Measurements from ENCODE around the gene SMIM5. TPM values are rescaled to one million over a fixed set of nuclear protein-coding genes. Genes with fewer than 3 reads are reported as not detected.
A peak's percentile ranks its signal among the peaks of the same experiment; 100 is the strongest.

SMIM5 gene
- total and polyA plus RNA-seq, 2 of the 13 experiments (the other 11 are each of a cell fraction or from before 2014, with no cell fraction given): not detected

GRCh38 chr17:75626496-75627038 lies 6.7 kb upstream of the SMIM5 start (continued):
- 0 out of 2 replicates have a peak, but pooled peaks have one; percentile 23 for TF ChIP-seq ARID4A (CRISPR knock-in tag; IDR thresholded peaks at IDR 0.05; ENCODE audit: borderline replicate concordance)

- Histone ChIP-seq H3K4me2 (ENCODE audit: low read depth, low read length) (no peak overlapping the region), H3K9me3 (ENCODE audit: low read length) (no peaks in the 10 kb centered on the region), H3K4me1 (ENCODE audit: insufficient read depth, low read length) (peaks cover 6% of the 10 kb centered on the region; the same call in 1 of the 2 replicates), H3K27ac (ENCODE audit: extremely low read length, insufficient read depth, low read length) (no peak overlapping the region), H3K27me3 (ENCODE audit: control insufficient read depth in 1 of 2, insufficient read depth in 2 of 2, low read length in 2 of 2) (no peaks in the 10 kb centered on the region), H3K4me3 (replicated peaks in 1 of 3; ENCODE audit: insufficient read depth in 1 of 3, low read depth in 2 of 3, low read length in 3 of 3) (no peak overlapping the region), H2AFZ (ENCODE audit: low read length) (no peak overlapping the region), H3K36me3 (replicated peaks in 1 of 2; ENCODE audit: control insufficient read depth in 1 of 2, insufficient read depth in 2 of 2, low read length in 2 of 2) (peaks cover 19 to 21% of the 10 kb centered on the region in 2 experiments; a peak in 4 of 5 replicates), H3K9ac (ENCODE audit: insufficient read depth, low read depth, low read length) (no peak overlapping the region), H3K79me2 (ENCODE audit: insufficient read depth, low read length) (no peaks in the 10 kb centered on the region), H4K20me1 (ENCODE audit: insufficient read depth, low read length) (no peaks in the 10 kb centered on the region; the same call in 1 of the 2 replicates)
- ChIA-PET CTCF (ENCODE audit: low intra/inter-chr PET ratio, low total read pairs) (no interaction called here), POLR2A (interaction anchor here (3.6 kb wide), 1 partner anchor 16 kb away, joined by 16 read pairs; no protein-coding TSS in a partner anchor)
- intact Hi-C loops (cut with micrococcal nuclease; ENCODE audit: unreplicated experiment) (no loop called here), in situ Hi-C loops (cut with HindIII; ENCODE audit: extremely low pct_ligation_motif_present, low pct_unique_long_range_greater_than_20kb) (no loop called here)
- BruUV-seq (replicated peaks): no TSS peak
- 93% methylated on average over 6 of the region's 10 CpGs for WGBS (ENCODE audit: low lambda C conversion rate)
- no peak for ATAC-seq
- no peak for DNase-seq (ENCODE audit: low spot score)
- no peak for FAIRE-seq
- TF ChIP-seq, protein P1, sequence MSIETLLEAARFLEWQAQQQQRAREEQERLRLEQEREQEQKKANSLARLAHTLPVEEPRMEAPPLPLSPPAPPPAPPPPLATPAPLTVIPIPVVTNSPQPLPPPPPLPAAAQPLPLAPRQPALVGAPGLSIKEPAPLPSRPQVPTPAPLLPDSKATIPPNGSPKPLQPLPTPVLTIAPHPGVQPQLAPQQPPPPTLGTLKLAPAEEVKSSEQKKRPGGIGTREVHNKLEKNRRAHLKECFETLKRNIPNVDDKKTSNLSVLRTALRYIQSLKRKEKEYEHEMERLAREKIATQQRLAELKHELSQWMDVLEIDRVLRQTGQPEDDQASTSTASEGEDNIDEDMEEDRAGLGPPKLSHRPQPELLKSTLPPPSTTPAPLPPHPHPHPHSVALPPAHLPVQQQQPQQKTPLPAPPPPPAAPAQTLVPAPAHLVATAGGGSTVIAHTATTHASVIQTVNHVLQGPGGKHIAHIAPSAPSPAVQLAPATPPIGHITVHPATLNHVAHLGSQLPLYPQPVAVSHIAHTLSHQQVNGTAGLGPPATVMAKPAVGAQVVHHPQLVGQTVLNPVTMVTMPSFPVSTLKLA (IDR thresholded peaks at IDR 0.05): peak; percentile 20; the same call in 1 of the 2 replicates
- TF ChIP-seq ZNF484 (CRISPR knock-in tag; IDR thresholded peaks at IDR 0.05; ENCODE audit: borderline replicate concordance, low read depth) (no peak), SMC3 (IDR thresholded peaks at IDR 0.05; ENCODE audit: low read length) (no peak), RXRA (CRISPR knock-in tag; IDR thresholded peaks at IDR 0.05) (no peak), ZNF552 (CRISPR knock-in tag; IDR thresholded peaks at IDR 0.05; ENCODE audit: borderline replicate concordance) (no peak)
- TF ChIP-seq, protein P2, sequence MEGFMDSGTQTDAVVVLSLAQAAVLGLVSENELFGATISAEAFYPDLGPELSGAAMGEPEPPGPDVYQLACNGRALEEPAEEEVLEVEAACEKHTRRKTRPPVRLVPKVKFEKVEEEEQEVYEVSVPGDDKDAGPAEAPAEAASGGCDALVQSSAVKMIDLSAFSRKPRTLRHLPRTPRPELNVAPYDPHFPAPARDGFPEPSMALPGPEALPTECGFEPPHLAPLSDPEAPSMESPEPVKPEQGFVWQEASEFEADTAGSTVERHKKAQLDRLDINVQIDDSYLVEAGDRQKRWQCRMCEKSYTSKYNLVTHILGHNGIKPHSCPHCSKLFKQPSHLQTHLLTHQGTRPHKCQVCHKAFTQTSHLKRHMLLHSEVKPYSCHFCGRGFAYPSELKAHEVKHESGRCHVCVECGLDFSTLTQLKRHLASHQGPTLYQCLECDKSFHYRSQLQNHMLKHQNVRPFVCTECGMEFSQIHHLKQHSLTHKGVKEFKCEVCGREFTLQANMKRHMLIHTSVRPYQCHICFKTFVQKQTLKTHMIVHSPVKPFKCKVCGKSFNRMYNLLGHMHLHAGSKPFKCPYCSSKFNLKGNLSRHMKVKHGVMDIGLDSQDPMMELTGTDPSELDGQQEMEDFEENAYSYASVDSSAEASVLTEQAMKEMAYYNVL (CRISPR knock-in tag; IDR thresholded peaks at IDR 0.05; ENCODE audit: borderline replicate concordance): no peak
These were observed 6.1 kb upstream of the SMIM5 start for GRCh38 chr17:75627094-75627493.

Measured in HepG2 (cell line).